M059J (cell line): ENCODE measurements around the gene ZNF436. TPM values are rescaled to one million over a fixed set of nuclear protein-coding genes. Genes with fewer than 3 reads are reported as not detected.
"Not testable (repeated sequence)": the region's sequence is repeated elsewhere in the genome, so short reads cannot be mapped to it uniquely, and the experiment has no call there.

Source experiments
- DNase-seq: peaks from one replicate; pipeline ENCODE4 v3.0.0-alpha.2; 2012; ENCODE audit warnings: low read depth
- total RNA-seq: library from RNA; depleted of rRNA; stranded (reverse); fragments of >200 nt; shearing (Covaris generic); gene quantifications from 2 replicates; pipeline ENCODE4 v1.2.3, GENCODE V29; 2014; rRNA removed

The ZNF436 gene
- total RNA-seq, 1 experiment from 2014 or later = 18.3 TPM

DNA sequence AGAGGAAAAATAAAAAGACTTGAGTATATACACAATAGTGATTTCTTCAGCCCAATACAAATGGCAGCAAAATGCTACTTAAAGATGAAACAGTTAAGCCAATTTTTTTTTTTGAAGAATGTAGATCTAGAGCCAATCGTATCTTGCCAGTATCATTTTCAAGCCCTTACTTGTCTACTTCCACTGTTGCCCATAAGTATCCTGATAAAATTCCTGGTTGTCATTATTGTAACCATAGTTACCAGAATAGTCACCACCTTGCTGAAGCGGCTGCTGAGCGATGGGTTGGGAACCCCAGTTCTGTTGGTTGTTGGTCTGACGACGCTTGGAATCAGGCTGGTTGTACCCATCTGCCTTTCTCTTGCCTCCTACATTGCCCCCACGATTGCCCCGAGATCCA lies 59.4 kb downstream of the ZNF436 start:
- DNase-seq = not testable (repeated sequence)

Other genes starting within 250 kb of the ZNF436 start
- 24.2 and 33.9 TPM in 2 replicates for gene LUZP1, start 201.0 kb downstream of the ZNF436 start, total RNA-seq
- gene HTR1D, start 152.3 kb downstream of the ZNF436 start, total RNA-seq = 0.22 and 0.39 TPM in 2 replicates
- 114 and 166 TPM in 2 replicates for gene HNRNPR, start 25.6 kb downstream of the ZNF436 start, total RNA-seq
- 0.07 and 0.30 TPM in 2 replicates for gene TCEA3, start 54.9 kb upstream of the ZNF436 start, total RNA-seq
- 6.7 and 13.7 TPM in 2 replicates for gene ASAP3, start 114.3 kb upstream of the ZNF436 start, total RNA-seq
- 2.8 and 3.6 TPM in 2 replicates for gene E2F2, start 161.4 kb upstream of the ZNF436 start, total RNA-seq
- gene ID3, start 189.7 kb upstream of the ZNF436 start, total RNA-seq = 909 and 1,078 TPM in 2 replicates